Common myeloid progenitor, CD34-positive (primary cell): ENCODE data around the gene PFN3.

Experiments
- CTCF ChIA-PET: fragments of 350-600 bp; sonication (Branson Sonifier 250); formaldehyde crosslinking; loops from one replicate; lab custom pipeline; 2021; ENCODE audit warnings: antibody characterized with exemption; lab: Charles Lee
- POLR2A ChIA-PET: fragments of 350-600 bp; sonication (Branson Sonifier 250); formaldehyde crosslinking; loops from one replicate; lab custom pipeline; 2021; ENCODE audit warnings: antibody characterized with exemption; lab: Charles Lee
- DNase-seq, 3 donors: peaks; one replicate each; pipeline versions ENCODE4 v3.0.0 to v3.0.0-alpha.2; 2013
- H3K27ac ChIP-seq, 2 experiments: 1 replicate in 1 of 2; 2 replicates in 1 of 2; pipeline ENCODE4 v1.7.0; 2013; ENCODE audit warnings: inconsistent platforms in 2 of 2, low read length in 2 of 2, mild to moderate bottlenecking in 2 of 2, low read depth in 1 of 2, moderate library complexity in 1 of 2; ENCODE audit not compliant: severe bottlenecking in 2 of 2, insufficient read depth in 1 of 2, poor library complexity in 1 of 2
- H3K27me3 ChIP-seq, 5 experiments: replicated peaks in 2 of 5; 1 replicate in 3 of 5; 2 replicates in 2 of 5; pipeline versions ENCODE4 v1.6.1 to v1.7.0; 2013; ENCODE audit warnings: low read length in 4 of 5, mild to moderate bottlenecking in 2 of 5, moderate library complexity in 2 of 5, inconsistent platforms in 1 of 5; ENCODE audit not compliant: insufficient read depth in 5 of 5, control insufficient read depth in 4 of 5
- H3K36me3 ChIP-seq, 4 experiments: 1 replicate in 2 of 4; 2 replicates in 2 of 4; pipeline versions ENCODE4 v1.6.1 to v1.7.0; 2013; ENCODE audit warnings: low read length in 3 of 4, control low read depth in 1 of 4, mild to moderate bottlenecking in 1 of 4; ENCODE audit not compliant: control insufficient read depth in 4 of 4, insufficient read depth in 4 of 4
- H3K4me1 ChIP-seq, 4 experiments: 1 replicate in 3 of 4; 2 replicates in 1 of 4; pipeline versions ENCODE4 v1.6.1 to v1.7.1; 2013; ENCODE audit warnings: low read length in 3 of 4, mild to moderate bottlenecking in 3 of 4, control low read depth in 1 of 4, inconsistent platforms in 1 of 4, moderate library complexity in 1 of 4; ENCODE audit not compliant: control insufficient read depth in 4 of 4, insufficient read depth in 4 of 4; ENCODE audit errors: control extremely low read depth in 1 of 4
- H3K4me3 ChIP-seq, 7 experiments: 1 replicate in 4 of 7; 2 replicates in 3 of 7; pipeline versions ENCODE4 v1.5.1 to v1.7.0; 2013; ENCODE audit warnings: mild to moderate bottlenecking in 7 of 7, low read length in 6 of 7, moderate library complexity in 6 of 7, inconsistent platforms in 2 of 7, low read depth in 2 of 7, control low read depth in 1 of 7; ENCODE audit not compliant: insufficient read depth in 4 of 7, control insufficient read depth in 1 of 7; ENCODE audit errors: extremely low read depth in 1 of 7
- H3K9me3 ChIP-seq, 5 experiments: 1 replicate in 4 of 5; 2 replicates in 1 of 5; pipeline versions ENCODE4 v1.6.1 to v1.7.1; 2013; ENCODE audit warnings: low read length in 4 of 5, mild to moderate bottlenecking in 2 of 5, inconsistent platforms in 1 of 5, low read depth in 1 of 5, moderate library complexity in 1 of 5; ENCODE audit not compliant: control insufficient read depth in 4 of 5, insufficient read depth in 2 of 5; ENCODE audit errors: control extremely low read depth in 1 of 5
- WGBS: methylation state at CpG from one replicate; pipeline ENCODE4 v1.1.5; 2013; ENCODE audit not compliant: insufficient coverage; 5-methylcytosine and 5-hydroxymethylcytosine counted together

PFN3 gene

GRCh38 chr5:177432143-177432838 is 31.8 kb upstream of the PFN3 start:
- Histone ChIP-seq H3K4me3 (peak overlapping the region in 2 of 7 experiments; percentile 22 to 83), H3K27me3 (no peaks in the 10 kb centered on the region), H3K36me3 (peaks cover 7 to 75% (median 53%) of the 10 kb centered on the region in 4 experiments), H3K4me1 (peaks cover 8 to 58% (median 56%) of the 10 kb centered on the region in 4 experiments), H3K9me3 (no peaks in the 10 kb centered on the region), H3K27ac (peak overlapping the region in 1 of 2 experiments; percentile 92)
- no peak for DNase-seq
- ChIA-PET POLR2A (interaction anchor here (1.0 to 1.9 kb wide), 4 partner anchors 11 to 28 kb away, joined by 3 to 6 read pairs (median 4); partner anchors contain the start of gene PRR7), CTCF (interaction anchor here (0.6 to 23.4 kb wide), 6 partner anchors 16 to 114 kb away, joined by 3 to 387 read pairs (median 6); partner anchors contain the start of genes F12, PFN3 and PRR7)
- WGBS: 83% methylated on average over 14 of the region's 18 CpGs

- Histone ChIP-seq H3K27me3 (no peaks in the 10 kb centered on the region), H3K4me3 (peak overlapping the region in 4 of 7 experiments; percentile 26 to 83 (median 66)), H3K36me3 (peaks cover 5 to 69% (median 48%) of the 10 kb centered on the region in 4 experiments), H3K27ac (peak overlapping the region; percentile 16 to 92), H3K9me3 (no peaks in the 10 kb centered on the region), H3K4me1 (peaks cover 10 to 64% (median 61%) of the 10 kb centered on the region in 4 experiments)
- ChIA-PET CTCF (interaction anchor here (0.9 to 23.4 kb wide), 6 partner anchors 17 to 78 kb away, joined by 3 to 387 read pairs (median 6); partner anchors contain the start of genes DOK3, F12, PFN3 and PRR7), POLR2A (interaction anchor here (0.9 to 1.9 kb wide), 6 partner anchors 11 to 28 kb away, joined by 3 to 6 read pairs (median 4); partner anchors contain the start of gene PRR7)
- 37% methylated on average over 23 of the region's 29 CpGs for WGBS
- peak; percentile 86 to 94 (median 93) for DNase-seq
Measured at GRCh38 chr5:177431317-177432142, 31.1 kb upstream of the PFN3 start.

GRCh38 chr5:177430972-177431316 is 30.5 kb upstream of the PFN3 start:
- H3K4me1 ChIP-seq: peaks cover 10 to 65% (median 61%) of the 10 kb centered on the region in 4 experiments
- peak overlapping the region in 4 of 7 experiments; percentile 26 to 83 (median 66) for H3K4me3 ChIP-seq
- WGBS: 69% methylated on average over 5 of the region's 7 CpGs

DNA sequence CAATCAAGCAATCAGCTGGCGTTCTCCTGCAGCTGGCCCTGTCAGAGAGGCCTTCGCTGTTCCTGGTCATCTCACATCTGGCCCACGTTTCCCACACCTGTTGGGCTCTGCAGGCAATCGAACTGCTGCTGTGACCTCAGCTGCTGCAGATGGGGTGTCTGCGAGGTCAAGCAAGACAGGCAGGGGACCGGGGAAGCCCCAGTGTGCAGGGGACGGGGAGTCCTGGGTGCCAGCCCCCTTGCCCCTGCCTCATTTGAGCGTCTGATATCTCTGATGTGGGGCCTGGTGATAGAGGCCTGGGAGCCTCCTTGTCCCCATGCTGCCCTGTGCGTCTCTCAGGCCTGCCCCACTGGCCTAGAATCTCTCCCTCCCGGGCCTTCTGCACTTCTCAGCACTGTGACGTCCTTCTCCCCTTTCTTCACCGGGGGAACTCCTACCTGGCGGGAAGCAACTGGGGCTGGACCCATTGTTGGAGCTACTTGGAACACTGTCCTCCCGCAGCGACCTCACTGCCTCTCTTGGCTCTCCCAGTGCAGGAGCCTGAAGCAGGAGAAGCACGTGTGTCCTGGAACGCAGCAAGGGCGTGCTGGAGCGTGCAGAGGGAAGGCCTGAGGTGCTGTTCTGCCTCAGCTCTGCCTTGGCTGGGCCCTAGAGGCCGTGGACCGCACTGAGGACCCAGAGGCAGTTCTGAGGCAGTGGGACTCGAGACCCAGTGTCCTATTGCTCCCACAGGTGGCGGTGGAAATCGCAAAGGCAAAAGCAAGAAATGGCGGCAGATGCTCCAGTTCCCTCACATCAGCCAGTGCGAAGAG is 29.9 kb upstream of the PFN3 start:
- peaks cover 12 to 71% (median 66%) of the 10 kb centered on the region in 4 experiments for H3K4me1 ChIP-seq
- DNase-seq: no peak

More at GRCh38 chr5:177430972-177431316, 30.5 kb upstream of the PFN3 start:
- Histone ChIP-seq H3K27me3 (no peaks in the 10 kb centered on the region), H3K9me3 (no peaks in the 10 kb centered on the region), H3K36me3 (peaks cover 5 to 64% (median 43%) of the 10 kb centered on the region in 4 experiments), H3K27ac (peak overlapping the region in 1 of 2 experiments; percentile 92)
- ChIA-PET POLR2A (interaction anchor here (0.9 to 1.9 kb wide), 4 partner anchors 10 to 26 kb away, joined by 3 to 6 read pairs (median 4); partner anchors contain the start of gene PRR7), CTCF (interaction anchor here (0.9 to 23.4 kb wide), 5 partner anchors 17 to 78 kb away, joined by 3 to 387 read pairs (median 8); partner anchors contain the start of genes DOK3, F12, PFN3 and PRR7)
- DNase-seq: no peak

GRCh38 chr5:177429248-177430040 is 29.0 kb upstream of the PFN3 start:
- Histone ChIP-seq H3K9me3 (no peaks in the 10 kb centered on the region), H3K36me3 (peaks cover 0 to 49% (median 29%) of the 10 kb centered on the region in 4 experiments), H3K4me3 (peak overlapping the region in 5 of 7 experiments; percentile 12 to 89 (median 82)), H3K4me1 (peaks cover 14 to 76% (median 70%) of the 10 kb centered on the region in 4 experiments), H3K27me3 (no peaks in the 10 kb centered on the region), H3K27ac (peak overlapping the region; percentile 1 to 92)
- WGBS: 31% methylated on average over 5 of the region's 6 CpGs
- DNase-seq: peak; percentile 77 to 94 (median 92)
- ChIA-PET POLR2A (interaction anchor here (0.6 to 3.9 kb wide), 6 partner anchors 10 to 27 kb away, joined by 3 to 19 read pairs (median 4); no protein-coding TSS in a partner anchor), CTCF (interaction anchor here (1.1 to 23.4 kb wide), 4 partner anchors 19 to 111 kb away, joined by 3 to 387 read pairs (median 170); partner anchors contain the start of genes F12, PFN3 and PRR7)

More for the DNA sequence above, 29.9 kb upstream of the PFN3 start:
- WGBS: 87% methylated on average over 24 of the region's 26 CpGs
- H3K36me3 ChIP-seq: peaks cover 2 to 58% (median 37%) of the 10 kb centered on the region in 4 experiments
- H3K27ac ChIP-seq: peak overlapping the region in 1 of 2 experiments; percentile 92
- CTCF ChIA-PET: interaction anchor here (0.9 to 23.4 kb wide), 5 partner anchors 18 to 79 kb away, joined by 3 to 387 read pairs (median 8); partner anchors contain the start of genes DOK3, F12, PFN3 and PRR7
- POLR2A ChIA-PET: interaction anchor here (0.9 to 3.9 kb wide), 6 partner anchors 9 to 27 kb away, joined by 3 to 19 read pairs (median 4); partner anchors contain the start of gene PRR7
- H3K27me3 ChIP-seq: no peaks in the 10 kb centered on the region
- peak overlapping the region in 3 of 7 experiments; percentile 82 to 89 (median 83) for H3K4me3 ChIP-seq
- H3K9me3 ChIP-seq: no peaks in the 10 kb centered on the region
